NCI-H146 treated with DMSO at 0.1 percent for 48 hours (cell line): ENCODE data around the gene SUMO3.

ENCODE experiments used
- DNase-seq: peaks from one replicate; lab custom pipeline; 2025; ENCODE audit not compliant: unreplicated experiment; lab: John Stamatoyannopoulos, UW

SUMO3 gene

DNA sequence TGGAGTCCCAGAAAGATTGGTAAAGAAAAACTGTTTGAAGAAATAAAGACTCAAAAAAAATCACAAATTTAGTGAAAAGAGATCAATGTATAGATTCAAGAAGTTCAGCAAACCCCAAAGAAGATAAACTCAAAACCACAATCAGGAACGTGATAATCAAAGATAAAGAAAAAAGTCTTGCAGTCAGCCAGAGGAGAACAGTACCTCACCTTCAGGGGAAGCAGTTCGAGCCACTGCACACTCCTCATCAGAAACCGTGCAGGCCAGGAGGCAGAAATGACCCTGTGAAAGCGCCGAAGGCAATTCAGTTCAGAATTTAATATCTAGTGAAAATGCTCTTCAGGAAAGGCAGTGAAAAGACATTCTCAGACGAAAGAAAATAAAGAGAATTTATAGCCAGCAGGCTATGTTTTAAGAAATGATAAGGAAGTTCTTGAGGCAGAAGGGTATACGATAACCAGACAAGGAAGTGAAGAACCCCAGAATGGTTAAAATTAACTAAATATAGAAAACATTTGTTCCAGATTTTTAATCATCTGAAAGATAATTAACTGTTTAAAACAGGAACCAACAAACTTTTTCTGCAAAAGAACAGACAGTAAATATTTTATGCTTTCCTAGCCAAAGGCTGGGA is 13.5 kb upstream of the SUMO3 start:
- DNase-seq = no peak

DNA sequence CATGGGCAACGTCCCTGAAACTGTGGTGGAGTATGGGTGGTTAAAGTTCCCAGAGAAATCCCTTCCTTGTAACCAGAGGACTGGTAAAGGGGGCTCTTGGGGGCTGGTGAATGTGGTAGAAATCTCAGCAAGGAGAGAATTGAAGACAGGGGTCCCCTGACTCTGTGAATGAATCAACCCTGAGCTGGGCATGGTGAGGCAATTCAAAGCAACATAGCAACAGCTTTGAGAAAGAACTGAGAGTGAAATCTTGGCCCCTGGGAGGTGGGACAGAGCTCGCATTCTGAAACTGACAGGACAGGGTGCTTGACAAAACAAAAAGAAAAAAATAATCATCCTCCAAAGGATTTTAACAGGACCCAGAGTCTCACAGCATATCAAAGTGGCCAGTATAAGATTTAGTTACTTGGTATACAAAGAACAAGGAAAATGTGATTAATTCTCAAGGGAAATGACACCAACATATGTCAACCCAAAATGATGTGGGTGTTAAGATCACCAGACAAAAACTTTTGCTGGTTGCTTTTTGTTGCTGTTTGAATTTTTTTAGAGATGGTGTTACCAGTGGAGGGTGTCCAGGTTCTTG is 11.7 kb upstream of the SUMO3 start:
- no peak for DNase-seq

DNA sequence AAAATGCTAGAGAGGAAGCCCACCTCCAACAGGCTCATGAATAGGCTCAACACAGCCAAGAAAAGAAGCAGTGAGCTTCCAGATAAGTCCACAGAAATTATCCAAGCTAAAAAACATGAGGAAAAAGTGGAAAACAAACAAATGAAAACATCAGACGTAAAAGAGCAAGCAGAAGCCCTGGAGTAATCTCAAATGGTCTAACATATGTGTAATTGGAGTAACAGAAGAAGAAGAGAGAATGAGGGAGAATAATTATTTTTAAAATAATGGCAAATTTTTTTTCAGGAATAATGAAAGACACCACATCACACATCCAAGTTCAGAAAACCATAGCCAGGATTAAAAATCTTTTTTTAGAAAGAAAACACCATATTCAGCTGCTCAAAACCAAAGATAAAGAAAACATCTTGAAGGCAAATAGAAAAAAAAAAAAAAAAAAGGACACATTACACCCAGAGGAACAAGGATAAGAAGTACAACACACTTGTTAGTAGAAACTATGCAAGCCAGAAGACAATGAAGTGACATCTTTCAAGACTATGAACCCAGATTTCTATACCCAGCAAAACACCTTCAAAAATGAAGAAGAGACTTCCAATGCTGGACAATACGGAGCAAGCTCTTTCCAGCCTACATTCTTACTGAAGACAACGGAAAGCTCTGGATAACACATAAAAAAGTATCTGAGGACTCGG is 10.6 kb upstream of the SUMO3 start:
- no peak for DNase-seq

DNA sequence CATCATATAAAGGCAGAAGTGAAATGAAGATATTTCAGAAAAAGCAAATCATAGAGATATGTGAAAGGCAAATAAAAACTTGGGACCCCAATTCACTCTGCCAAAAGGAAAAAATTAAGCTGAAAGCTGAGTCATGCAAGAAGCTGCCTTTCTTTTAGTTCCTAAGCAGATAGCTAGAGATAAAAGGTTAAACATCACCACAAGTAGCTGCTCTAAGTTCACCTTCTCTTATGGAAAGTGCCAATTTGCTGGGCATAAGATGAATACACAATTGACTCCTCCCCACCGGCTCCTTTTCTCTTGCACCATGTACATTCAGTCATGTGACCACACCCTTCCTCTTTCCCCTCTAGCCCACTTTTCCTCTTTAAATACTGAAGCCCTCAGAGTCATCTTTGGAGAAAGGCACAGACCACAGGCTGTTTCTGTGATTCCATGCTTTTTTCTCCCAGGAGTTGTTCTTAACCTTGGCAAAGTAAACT is 5.4 kb upstream of the SUMO3 start:
- no peak for DNase-seq

DNA sequence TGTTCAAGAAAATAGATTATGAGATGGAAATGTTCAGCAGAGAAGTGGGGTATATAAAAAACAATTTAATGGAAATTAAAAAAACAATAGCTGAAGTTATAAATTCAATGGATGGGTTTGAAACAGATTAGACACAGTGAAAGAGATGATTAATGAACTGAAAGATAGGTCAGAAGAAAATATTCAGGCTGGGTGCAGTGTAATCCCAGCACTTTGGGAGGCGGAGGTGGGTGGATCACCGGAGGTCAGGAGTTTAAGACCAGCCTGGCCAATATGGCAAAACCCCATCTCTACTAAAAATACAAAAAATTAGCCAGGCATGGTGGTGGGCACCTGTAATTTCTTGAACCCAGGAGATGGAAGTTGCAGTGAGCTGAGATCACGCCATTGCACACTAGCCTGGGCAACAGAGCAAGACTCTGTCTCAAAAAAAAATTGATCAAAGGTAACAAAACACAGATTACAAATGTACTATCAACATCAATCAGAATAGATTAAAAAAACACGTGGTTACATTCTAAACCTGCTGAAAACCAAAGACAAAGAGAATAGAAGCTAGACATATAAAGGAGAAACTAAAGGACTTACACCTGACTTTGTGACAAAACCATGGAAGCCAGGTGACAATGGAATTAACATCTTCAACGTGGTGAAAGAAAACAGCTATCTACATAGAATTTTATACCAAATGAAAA is 4.8 kb upstream of the SUMO3 start:
- DNase-seq = no peak

DNA sequence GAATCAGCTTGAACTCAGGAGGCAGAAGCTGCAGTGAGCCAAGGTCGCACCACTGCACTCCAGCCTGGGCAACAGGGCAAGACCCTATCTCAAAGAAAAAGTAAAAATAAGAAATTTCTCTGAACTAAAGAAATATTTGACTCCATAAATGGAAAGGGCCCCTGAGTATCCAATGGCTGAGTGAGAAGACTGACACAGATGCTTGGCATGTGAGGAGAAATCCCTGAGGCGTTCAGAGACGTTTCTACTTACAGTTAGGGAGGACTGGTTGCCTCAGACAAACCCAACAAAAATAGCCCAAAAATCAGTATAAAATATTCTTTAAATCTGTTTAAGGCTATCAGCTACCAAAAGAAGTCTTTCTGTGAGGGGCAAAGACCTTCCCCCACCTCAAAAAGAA is 3.0 kb upstream of the SUMO3 start:
- no peak for DNase-seq

DNA sequence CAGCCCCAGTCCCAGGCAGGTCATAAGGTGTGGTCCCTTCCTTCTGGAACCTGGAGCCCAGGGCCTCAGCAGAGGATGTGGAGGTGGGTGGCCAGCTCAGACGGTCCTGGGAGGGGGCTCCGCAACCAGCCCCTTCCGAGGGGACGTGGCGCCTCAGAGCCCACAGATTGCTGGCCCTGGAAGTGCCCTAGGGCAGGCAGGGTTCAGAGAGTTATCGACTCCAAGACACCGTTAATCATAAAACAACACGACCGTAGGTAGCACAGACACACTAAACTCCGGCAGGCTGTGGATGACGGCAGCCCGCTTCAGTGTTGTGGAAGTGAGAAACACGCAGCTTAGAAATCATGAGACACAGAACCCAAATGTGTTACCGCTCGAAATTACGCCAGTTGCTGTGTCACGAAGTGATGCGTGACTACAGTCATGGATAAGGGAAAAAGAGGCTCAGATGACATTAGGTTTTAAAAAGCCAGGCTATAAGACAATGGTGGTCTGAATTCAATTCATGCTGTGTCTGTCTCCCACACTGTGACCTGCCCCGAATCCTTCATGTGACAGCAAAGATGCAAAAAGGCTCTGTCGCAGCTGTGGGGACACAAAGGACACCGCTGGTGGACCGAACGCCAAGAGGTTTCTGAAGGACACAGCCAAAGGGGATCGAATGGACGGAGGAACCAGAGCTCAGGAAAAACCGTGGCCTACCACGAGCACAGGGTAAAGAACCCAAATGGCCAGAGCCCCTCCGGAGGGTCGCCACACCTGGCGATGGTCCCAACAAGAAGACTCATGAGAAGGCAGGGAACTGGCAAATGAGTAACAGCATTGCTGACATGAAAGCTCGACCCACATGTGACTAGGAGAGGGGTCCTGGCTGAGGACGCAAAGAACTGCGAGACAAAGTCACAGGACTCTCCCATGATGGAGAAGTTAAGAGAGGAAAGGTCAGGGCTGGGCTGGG is 1.7 kb upstream of the SUMO3 start:
- DNase-seq = no peak

DNA sequence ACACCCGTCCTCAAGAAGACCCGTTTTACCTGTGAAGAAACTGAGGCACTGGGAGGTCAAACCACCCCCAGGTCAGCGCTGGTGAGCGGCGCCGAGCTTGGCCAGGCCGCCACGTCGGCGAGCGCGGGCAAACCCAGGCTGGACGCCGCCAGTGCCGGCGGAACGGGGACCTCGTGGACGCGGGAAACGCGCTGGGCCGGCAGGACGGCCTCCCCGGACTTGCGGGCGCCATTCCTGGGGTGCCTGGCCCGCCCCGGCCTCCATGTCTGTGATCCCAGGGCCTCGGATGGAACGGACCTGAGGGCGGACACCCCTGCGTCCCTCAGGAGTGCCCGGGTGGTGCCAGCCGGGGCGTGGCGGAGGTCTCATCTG is 764 bp upstream of the SUMO3 start:
- DNase-seq = no peak

DNA sequence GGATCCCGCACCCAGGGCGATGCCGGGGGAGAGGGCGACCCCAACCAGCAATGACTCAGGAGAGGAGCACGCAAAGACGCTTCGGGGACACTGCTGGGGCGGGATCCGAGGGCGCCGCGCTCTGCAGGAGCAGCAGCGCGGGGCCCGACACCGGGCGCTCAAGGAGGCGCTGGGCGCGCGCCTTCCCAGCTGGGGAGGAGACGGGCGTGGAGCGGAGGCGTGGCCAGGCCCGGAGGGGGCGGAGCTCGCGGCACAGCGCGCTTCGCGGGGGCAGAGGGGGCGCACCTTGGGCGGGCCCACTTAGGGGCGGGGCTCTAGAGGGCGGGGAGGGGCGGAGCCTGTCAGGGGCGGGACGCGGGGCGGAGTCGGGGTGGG is 369 bp downstream of the SUMO3 start:
- DNase-seq = peak; percentile 5

DNA sequence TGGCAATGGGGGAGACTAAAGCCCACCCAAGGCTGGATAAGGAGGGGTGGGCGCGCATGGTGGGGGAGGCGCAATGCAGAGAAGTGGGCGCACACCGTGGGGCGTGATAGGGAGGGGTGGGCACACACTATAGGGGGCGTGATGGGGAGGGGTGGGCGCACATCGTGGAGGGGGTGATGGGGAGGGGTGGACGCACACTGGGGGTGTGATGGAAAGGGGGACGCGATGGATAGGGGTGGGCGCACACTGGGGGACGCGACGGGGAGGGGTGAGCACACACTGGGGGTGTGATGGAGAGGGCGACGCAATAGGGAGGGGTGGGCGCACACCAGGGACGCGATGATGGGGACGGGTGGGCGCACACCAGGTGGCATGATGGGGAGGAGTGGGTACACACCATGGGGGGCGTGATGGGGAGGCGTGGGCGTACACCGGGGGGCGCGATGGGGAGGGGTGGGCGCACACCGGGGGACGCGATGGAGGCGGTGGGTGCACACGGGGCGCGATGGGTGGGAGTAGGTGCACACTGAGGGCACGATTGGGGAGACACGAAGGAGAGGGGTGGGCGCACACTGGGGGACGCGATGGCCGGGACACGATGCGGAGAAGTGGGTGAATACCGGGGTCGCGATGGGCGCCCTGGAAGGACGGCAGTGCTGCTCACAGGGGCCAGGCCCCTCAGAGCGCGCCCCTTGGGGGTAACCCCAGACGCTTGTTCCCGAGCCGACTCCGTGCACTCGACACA is 929 bp downstream of the SUMO3 start:
- DNase-seq = no peak

DNA sequence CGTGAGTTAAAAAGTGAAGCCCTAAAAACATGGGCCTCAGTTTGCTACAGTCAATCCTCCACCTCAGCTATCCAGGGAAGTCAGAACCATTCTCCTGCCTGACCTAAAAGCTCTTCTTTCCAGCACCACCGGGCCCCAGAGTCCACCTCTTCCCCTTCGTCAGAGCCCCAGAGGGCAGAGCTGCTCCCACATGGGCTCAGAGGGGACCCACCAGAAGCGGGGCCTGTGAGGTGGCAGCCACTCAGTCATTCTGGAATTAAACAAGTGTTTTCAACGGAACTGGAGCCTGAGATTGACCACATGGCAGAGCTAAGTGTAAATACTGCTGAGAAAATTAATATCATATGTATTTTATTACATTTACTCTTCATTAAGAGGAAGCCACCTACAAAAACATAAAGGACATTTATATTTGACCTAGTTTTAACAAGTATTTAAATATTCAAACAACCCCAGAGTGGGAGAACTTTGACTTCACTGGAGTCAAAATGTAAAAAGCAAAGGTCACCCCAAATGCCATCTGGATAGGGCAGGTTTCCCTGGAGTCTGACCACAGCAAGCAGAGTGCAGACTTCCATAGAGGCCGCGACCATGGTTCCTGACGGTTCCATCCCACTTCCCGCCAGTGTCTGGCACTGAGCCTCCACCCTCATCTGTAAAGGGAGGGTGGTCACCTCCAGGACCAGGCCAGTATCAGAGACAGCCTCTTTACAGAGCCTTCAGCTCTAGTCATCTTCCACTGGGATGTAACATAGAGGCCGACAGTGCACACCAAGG is 1.8 kb downstream of the SUMO3 start:
- DNase-seq = no peak

DNA sequence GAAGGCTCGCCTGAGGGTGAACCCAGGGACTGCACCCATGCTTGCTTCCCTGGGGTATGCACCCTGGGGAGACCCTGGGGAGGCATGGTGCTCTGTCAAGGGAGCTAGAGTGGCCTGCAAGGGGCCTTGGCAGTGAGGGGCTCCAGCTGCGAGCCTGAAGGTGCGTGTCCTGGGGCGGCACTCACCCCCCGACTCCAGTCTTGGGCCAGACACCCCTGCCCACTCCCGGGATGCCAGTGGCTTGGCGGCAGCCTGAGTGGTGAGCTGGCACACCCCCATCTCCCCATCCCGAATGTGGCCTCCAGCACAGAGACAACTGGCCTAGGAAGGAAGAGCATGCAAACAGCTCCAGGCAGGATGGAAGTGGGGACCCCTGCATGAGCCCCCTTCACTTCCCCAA is 2.6 kb downstream of the SUMO3 start:
- no peak for DNase-seq

DNA sequence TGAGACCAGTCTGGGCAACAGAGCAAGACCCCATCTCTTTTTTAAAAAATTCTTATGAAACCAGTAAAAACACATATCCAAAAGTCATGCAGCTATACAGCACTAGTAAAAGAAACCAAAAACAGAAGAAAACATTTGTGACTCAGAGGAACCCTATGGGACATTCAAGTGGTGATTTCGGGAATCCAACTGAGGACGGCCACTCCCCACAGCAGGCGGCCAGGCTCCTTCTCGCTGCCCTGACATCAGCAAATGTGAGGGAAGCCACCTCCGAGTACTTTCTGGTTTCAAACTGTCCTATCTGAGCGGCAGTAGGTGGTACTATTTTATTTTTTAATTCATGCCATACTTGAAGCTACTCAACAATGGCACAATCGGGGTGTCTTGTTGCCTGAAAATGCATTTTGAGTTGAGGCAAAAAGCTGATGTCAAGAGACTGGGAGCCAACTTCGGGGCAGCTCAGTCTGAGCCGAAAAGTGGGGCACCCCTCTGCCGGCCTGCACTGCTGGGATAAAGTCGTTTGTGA is 3.3 kb downstream of the SUMO3 start:
- DNase-seq = no peak

DNA sequence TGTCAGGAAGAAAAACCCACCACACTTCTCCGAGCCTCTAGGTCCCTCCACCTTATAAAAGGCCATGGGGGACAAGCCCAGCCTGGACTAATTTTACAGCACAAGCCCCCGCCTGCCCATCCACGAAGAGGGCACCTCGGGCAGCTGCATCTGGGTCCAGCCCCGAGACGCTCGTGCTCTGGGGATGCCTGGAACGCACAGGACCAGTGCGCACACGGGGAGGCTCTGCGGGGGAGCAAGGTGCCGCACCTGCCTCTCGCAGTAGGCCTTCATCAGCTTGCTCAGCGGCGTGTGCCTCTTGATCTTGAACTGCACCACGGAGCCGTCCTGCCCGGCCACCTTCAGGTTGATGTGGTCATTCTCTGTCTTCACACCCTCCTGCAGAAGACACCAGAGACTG is 4.1 kb downstream of the SUMO3 start:
- no peak for DNase-seq

DNA sequence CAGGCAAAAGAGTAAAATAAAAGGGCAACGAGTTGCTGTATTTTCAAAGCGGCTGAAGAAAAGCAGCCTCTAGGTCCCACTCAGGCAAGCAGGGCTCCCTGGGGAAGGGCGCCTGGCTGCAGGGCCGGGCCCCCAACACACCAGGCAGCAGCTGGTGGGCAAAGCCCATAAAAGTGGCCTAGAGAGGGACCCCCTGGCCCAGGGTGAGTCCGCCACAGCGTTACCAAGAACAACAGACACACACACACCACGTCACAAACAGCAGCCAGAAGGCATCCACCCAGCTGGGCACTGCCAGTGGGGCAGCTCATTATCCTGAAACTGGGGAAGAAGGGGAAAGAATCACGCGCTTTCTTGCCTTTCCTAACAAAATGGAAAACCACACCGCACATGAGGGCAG is 4.7 kb downstream of the SUMO3 start:
- no peak for DNase-seq

DNA sequence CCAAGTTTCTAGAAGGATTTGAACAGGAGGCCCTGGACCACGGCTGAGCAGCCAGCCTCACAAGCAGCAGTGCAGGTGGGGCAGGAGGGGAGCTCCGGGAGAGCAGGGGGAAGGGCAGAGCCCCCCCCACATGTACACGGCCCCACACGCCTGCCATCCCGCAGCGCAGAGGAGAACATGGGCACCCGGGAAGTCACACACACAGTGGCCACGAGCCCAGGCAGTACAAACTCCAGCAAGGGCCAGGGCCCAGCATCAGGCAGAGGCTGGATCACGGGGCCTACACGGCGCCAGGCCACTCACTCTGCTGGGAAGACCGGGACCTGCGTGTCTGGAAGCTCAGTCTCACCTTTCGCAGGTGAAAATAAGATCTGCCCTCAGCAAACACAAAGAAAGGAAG is 5.2 kb downstream of the SUMO3 start:
- no peak for DNase-seq

DNA sequence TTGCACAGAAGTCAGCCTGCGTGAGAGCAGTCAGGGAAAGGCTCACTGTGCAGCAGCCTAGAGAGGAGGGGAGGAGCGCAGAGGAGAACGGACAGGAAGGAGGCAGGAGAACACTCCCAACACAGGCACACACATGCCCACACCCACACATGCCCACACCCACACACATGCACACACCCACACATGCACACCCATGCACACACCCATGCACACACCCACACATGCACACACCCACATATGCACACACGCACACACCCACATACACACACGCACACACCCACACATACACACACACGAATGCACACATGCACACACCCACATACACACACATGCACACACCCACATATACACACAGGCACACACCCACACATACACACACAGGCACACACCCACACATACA is 7.1 kb downstream of the SUMO3 start:
- DNase-seq = no peak

DNA sequence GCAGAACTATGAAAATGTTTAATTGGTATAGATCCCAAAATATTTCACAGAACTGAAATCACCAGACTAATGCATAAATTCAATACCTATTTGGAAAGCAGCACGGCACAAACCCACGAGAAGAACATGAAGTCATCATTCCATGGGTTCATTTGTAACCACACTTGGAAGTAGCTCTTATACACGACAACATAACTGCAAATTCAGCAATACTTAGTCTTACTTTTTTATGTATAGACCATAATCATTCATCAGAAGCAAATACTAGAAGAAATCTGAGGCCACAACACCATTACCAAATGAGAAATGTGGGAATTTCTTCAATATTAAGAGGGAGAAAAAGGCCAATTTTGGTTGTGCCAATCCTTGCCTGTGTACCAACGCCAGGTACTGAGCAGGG is 12.0 kb downstream of the SUMO3 start:
- no peak for DNase-seq

DNA sequence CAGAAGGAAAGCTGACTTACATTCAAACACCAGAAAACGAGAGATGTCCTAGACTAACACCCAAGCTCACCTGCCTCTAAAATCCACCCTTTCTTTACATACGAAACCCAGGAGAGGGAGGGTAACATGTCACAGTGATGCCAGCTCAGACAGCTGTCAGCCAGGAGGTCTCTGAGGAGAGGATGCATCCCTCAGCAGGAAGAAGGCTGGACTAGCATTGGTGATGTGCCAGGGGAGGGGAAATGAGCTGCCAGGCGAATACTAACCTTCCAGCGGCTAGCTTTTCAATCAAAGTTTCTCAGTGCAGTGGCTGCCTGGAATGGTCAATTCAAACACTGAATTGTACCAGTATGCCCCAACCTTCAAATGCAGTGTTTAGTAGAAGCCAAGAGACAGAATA is 12.6 kb downstream of the SUMO3 start:
- no peak for DNase-seq
